Tibial nerve (tissue), 4 donors: ENCODE results near the gene RPTOR.

ENCODE experiments used
- EP300 ChIP-seq, 2 donors: sonication (generic); formaldehyde crosslinking; IDR thresholded peaks; one replicate each; pipeline ENCODE4 v1.6.1; 2017; ENCODE audit warnings: antibody characterized with exemption in 2 of 2, mild to moderate bottlenecking in 1 of 2
- POLR2A ChIP-seq, 2 donors: fragments of 450-650 bp; IDR thresholded peaks; one replicate each; pipeline ENCODE4 v1.6.1; 2017; ENCODE audit warnings: antibody characterized with exemption in 2 of 2, mild to moderate bottlenecking in 2 of 2, moderate library complexity in 2 of 2
- TF ChIP-seq, protein P1 (sequence below), 5 experiments: fragments of 200-600 bp in 3 of 5; fragments of 450-650 bp in 2 of 5; sonication (generic) in 3 of 5; IDR thresholded peaks; one replicate each; pipeline ENCODE4 v1.5.1; 2016 to 2019; ENCODE audit warnings: antibody characterized with exemption in 5 of 5, mild to moderate bottlenecking in 3 of 5, moderate library complexity in 2 of 5

DNA sequence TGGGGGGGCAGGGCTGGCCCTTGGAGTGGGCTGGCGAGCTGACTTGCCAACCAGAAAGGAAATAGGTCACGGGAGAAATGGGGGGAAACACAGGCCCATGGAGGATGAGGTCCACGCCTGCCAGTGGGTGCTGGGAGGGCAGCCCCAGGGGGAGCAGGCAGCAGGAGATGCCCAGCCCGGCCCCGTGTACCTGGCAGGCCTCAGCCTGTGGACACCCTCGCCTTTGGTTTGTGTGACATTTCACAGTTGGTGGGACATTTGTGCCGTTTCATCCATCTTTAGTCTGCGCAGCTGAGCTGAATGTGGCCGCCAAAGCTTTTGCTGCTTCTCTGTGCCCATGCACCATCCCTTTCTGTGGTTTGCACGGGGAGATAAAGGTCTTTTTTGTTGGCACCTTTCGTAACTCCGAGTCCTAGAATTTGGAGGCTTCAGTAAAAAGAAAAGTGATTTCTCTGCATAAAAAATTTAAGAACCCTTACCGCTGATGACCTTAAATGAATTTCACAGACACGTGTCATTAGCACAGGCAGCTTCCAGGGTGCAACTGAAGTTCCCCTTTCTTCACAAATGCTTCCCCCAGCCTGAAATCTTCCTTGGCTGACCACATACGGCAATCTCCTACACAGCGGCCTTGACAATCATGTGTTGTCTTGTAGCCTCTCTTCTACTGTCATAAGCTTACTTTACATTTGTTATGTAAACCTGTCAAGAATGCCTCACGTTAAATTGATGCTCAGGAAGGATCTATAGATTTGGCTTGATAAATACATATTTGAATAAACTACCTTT lies 193.6 kb downstream of the RPTOR start:
- TF ChIP-seq, protein P1, sequence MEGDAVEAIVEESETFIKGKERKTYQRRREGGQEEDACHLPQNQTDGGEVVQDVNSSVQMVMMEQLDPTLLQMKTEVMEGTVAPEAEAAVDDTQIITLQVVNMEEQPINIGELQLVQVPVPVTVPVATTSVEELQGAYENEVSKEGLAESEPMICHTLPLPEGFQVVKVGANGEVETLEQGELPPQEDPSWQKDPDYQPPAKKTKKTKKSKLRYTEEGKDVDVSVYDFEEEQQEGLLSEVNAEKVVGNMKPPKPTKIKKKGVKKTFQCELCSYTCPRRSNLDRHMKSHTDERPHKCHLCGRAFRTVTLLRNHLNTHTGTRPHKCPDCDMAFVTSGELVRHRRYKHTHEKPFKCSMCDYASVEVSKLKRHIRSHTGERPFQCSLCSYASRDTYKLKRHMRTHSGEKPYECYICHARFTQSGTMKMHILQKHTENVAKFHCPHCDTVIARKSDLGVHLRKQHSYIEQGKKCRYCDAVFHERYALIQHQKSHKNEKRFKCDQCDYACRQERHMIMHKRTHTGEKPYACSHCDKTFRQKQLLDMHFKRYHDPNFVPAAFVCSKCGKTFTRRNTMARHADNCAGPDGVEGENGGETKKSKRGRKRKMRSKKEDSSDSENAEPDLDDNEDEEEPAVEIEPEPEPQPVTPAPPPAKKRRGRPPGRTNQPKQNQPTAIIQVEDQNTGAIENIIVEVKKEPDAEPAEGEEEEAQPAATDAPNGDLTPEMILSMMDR (IDR thresholded peaks at IDR 0.05), result no peak
- TF ChIP-seq EP300 (IDR thresholded peaks at IDR 0.05), result no peak
- no peak for TF ChIP-seq POLR2A (IDR thresholded peaks at IDR 0.05)
